Esophagus muscularis mucosa (tissue), 4 donors: ENCODE data around the gene AOAH. TPM values are rescaled to one million over a fixed set of nuclear protein-coding genes. Genes with fewer than 3 reads are reported as not detected.

Experiments used
- DNase-seq: peaks from one replicate; pipeline ENCODE4 v3.0.0-alpha.2; 2017; ENCODE audit errors: extremely low spot score
- H3K27ac ChIP-seq, 4 donors: fragments of 200-600 bp; sonication (generic); replicated peaks in 1 of 4; 1 replicate in 3 of 4; 2 replicates in 1 of 4; pipeline ENCODE4 v1.5.1; 2016 to 2019; ENCODE audit warnings: mild to moderate bottlenecking in 1 of 4
- H3K27me3 ChIP-seq, 4 donors: fragments of 200-600 bp; sonication (generic); one replicate each; pipeline versions ENCODE4 v1.5.1 to v1.6.0; 2016 to 2019
- H3K36me3 ChIP-seq, 4 donors: fragments of 200-600 bp; sonication (generic); one replicate each; pipeline ENCODE4 v1.5.1; 2016 to 2019
- H3K4me1 ChIP-seq, 4 donors: fragments of 200-600 bp; sonication (generic); one replicate each; pipeline ENCODE4 v1.5.1; 2016 to 2019
- H3K4me3 ChIP-seq, 4 donors: fragments of 200-600 bp; sonication (generic); 1 replicate in 2 of 4; 2 replicates in 2 of 4; pipeline ENCODE4 v1.5.1; 2016 to 2019; ENCODE audit warnings: mild to moderate bottlenecking in 4 of 4, moderate library complexity in 1 of 4
- H3K9me3 ChIP-seq, 4 donors: fragments of 200-600 bp; sonication (generic); 1 replicate in 3 of 4; 2 replicates in 1 of 4; pipeline ENCODE4 v1.5.1; 2016 to 2019
- EP300 ChIP-seq: sonication (generic); formaldehyde crosslinking; IDR thresholded peaks from one replicate; pipeline ENCODE4 v1.6.1; 2017; ENCODE audit warnings: antibody characterized with exemption
- POLR2A ChIP-seq: fragments of 450-650 bp; IDR thresholded peaks from one replicate; pipeline ENCODE4 v1.6.1; 2017; ENCODE audit warnings: antibody characterized with exemption, moderate library complexity, mild to moderate bottlenecking, low read depth
- POLR2AphosphoS5 ChIP-seq, 2 donors: sonication (generic); formaldehyde crosslinking; IDR thresholded peaks; one replicate each; pipeline ENCODE4 v1.6.1; 2017; ENCODE audit warnings: antibody characterized with exemption in 2 of 2
- WGBS: methylation state at CpG from one replicate; pipeline ENCODE4 v1.1.5; 2018; 5-methylcytosine and 5-hydroxymethylcytosine counted together
- intact Hi-C: fragments of 100-400 bp; cut with DNase I; formaldehyde crosslinking; loops from one replicate; pipeline ENCODE4 v1.15.1; 2023
- total RNA-seq, 4 donors: library from RNA; depleted of rRNA; stranded (reverse); fragments of >200 nt; gene quantifications; one replicate each; pipeline versions ENCODE4 v1.1.0 to v1.2.1, GENCODE V29; 2016
- TF ChIP-seq, protein P1 (sequence below), 3 experiments: fragments of 200-600 bp in 2 of 3; fragments of 450-650 bp in 1 of 3; sonication (generic) in 2 of 3; IDR thresholded peaks; one replicate each; pipeline ENCODE4 v1.5.1; 2017 to 2019; ENCODE audit warnings: antibody characterized with exemption in 3 of 3, mild to moderate bottlenecking in 2 of 3, moderate library complexity in 1 of 3

AOAH gene
- total RNA-seq, 4 donors from 2014 or later: 2.0 to 16.1 (median 4.5) TPM

DNA sequence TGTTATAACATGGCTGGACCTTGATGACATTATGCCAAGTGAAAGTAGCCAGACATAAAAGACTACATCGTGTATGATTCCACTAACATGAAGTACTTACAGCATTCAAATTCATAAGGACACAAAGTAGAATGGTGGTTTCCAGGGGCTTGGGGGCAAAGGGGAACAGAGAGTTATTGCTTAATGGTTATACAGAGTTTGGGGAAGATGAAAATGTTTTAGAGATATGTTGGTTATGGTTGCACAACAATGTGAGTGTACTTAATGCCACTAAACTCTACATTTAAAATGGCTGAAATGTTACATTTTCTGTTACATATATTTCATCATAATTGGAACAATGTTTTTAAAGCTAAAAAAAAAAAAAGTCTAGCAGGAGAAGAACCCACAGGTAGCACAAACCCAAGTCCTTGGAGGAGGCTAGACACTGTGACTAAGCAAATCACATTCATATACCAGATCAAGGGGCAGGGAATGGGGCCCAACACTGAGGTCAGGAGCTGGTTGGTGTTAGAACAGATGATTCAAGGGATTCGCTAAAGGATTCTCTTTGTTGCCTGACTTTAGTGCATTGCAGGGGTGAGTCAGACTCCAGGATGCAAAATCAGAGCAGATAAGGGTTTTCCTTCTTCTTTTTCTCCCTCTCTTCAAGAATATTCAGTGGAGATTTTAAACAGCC lies 25.1 kb upstream of the AOAH start:
- WGBS: 66% methylated on average over 2 of the region's 2 CpGs
- no peaks in the 10 kb centered on the region for H3K36me3 ChIP-seq
- intact Hi-C loops: no loop called here
- H3K9me3 ChIP-seq: no peaks in the 10 kb centered on the region
- H3K4me1 ChIP-seq: no peaks in the 10 kb centered on the region
- DNase-seq: no peak
- TF ChIP-seq EP300 (no peak), POLR2AphosphoS5 (IDR thresholded peaks at IDR 0.05) (no peak), POLR2A (no peak)
- TF ChIP-seq, protein P1, sequence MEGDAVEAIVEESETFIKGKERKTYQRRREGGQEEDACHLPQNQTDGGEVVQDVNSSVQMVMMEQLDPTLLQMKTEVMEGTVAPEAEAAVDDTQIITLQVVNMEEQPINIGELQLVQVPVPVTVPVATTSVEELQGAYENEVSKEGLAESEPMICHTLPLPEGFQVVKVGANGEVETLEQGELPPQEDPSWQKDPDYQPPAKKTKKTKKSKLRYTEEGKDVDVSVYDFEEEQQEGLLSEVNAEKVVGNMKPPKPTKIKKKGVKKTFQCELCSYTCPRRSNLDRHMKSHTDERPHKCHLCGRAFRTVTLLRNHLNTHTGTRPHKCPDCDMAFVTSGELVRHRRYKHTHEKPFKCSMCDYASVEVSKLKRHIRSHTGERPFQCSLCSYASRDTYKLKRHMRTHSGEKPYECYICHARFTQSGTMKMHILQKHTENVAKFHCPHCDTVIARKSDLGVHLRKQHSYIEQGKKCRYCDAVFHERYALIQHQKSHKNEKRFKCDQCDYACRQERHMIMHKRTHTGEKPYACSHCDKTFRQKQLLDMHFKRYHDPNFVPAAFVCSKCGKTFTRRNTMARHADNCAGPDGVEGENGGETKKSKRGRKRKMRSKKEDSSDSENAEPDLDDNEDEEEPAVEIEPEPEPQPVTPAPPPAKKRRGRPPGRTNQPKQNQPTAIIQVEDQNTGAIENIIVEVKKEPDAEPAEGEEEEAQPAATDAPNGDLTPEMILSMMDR (IDR thresholded peaks at IDR 0.05): no peak
- H3K27me3 ChIP-seq: no peaks in the 10 kb centered on the region
- H3K4me3 ChIP-seq: no peak overlapping the region
- no peak overlapping the region for H3K27ac ChIP-seq

- TF ChIP-seq POLR2A: no peak
- no peak for TF ChIP-seq EP300
- TF ChIP-seq, protein P1 (IDR thresholded peaks at IDR 0.05): no peak
- TF ChIP-seq POLR2AphosphoS5 (IDR thresholded peaks at IDR 0.05): no peak
- no peak overlapping the region for H3K4me3 ChIP-seq
- H3K27me3 ChIP-seq: no peaks in the 10 kb centered on the region
- 92% methylated on average over 7 of the region's 7 CpGs for WGBS
- H3K9me3 ChIP-seq: no peaks in the 10 kb centered on the region
- intact Hi-C loops: no loop called here
- DNase-seq: peak; percentile 78
- no peaks in the 10 kb centered on the region for H3K36me3 ChIP-seq
- H3K27ac ChIP-seq: no peak overlapping the region
- no peaks in the 10 kb centered on the region for H3K4me1 ChIP-seq
These were observed 23.8 kb upstream of the AOAH start for GRCh38 chr7:36748017-36748487.

DNA sequence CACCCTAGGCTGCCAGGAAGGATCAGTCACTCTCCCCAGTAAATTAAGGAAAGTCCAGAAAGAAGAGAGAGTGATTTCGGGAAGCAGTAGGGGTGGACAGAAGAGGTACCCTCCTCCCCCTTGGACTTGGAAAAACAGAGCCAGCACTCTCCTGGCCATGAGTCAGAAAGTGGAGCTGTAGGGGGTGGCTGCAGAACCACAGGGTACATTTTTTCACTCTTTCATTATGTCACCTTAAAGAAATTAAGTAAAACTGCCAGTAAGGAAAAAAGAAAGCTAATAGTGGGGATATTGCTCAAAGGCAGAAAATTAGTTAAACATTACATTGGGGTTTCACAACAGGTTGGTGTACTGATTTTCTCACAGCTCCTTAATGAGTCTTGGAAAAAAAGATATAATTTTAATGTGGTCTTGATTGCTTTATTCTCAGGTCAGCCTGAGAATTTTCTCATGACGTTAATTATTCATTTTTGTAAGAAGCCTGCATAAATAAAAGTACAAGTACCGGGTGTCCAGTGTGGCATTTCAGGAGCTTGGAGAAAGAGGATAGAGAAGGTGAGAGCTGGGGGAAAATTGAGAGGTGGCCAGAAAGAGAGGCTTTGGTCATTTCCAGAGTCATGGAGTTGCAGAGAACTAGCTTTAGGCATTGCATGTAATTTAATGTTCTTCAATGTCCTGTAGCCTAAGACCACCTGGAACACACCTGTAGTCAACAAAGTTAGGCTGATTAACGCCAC lies 23.2 kb upstream of the AOAH start:
- TF ChIP-seq EP300: no peak
- TF ChIP-seq, protein P1 (IDR thresholded peaks at IDR 0.05): no peak
- Histone ChIP-seq H3K9me3 (no peaks in the 10 kb centered on the region), H3K27ac (no peak overlapping the region), H3K27me3 (no peaks in the 10 kb centered on the region), H3K36me3 (no peaks in the 10 kb centered on the region), H3K4me1 (no peaks in the 10 kb centered on the region), H3K4me3 (no peak overlapping the region)
- WGBS: 79% methylated on average over 4 of the region's 4 CpGs
- intact Hi-C loops: no loop called here
- DNase-seq: no peak

DNA sequence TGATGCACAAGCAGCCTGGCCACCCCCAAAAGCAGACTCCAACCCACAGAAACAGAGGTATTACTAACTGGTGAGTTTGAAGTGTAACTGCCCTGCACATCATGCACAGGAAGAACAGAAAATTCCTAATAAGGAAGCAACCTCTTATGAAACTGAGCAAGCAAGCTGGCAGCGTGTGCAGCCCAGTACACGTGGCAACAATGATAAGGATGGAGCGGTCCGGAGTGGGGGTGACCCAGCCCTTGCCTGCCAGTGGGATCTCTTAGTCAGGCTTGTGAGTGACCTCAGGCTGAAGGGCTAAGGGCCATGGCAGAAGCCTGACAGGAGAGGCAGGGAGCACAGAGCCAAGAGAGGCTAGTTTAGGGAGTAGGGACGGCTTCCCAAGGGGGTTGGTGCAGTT lies 22.1 kb upstream of the AOAH start:
- Histone ChIP-seq H3K27ac (no peak overlapping the region), H3K9me3 (no peaks in the 10 kb centered on the region), H3K4me1 (no peaks in the 10 kb centered on the region), H3K4me3 (no peak overlapping the region), H3K36me3 (no peaks in the 10 kb centered on the region), H3K27me3 (no peaks in the 10 kb centered on the region)
- intact Hi-C loops: no loop called here
- DNase-seq: no peak
- TF ChIP-seq EP300: no peak
- TF ChIP-seq POLR2A: no peak
- TF ChIP-seq, protein P1 (IDR thresholded peaks at IDR 0.05): no peak
- no peak for TF ChIP-seq POLR2AphosphoS5 (IDR thresholded peaks at IDR 0.05)
- WGBS: 78% methylated on average over 5 of the region's 5 CpGs
